Measurements from ENCODE around the gene CCDC191.

The CCDC191 gene

DNA sequence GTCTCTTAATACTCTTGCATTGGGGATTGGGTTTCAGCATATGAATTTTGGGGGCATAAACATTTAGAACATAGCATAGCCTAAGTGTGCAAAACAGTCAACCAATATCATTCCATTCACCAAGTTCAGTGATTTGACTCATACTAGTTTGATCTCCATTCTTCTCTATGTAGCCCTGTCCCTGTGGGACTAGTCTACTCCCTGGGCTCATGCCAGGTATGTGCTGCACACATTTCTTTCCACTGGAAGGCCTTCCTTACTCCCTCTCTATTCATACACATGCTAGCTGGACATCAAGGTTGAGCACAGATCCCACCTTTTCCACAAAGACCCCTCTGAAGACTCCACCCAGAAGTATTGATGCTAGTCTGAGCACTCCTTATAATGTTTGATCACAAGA, 103.4 kb downstream of the CCDC191 start:
- Histone ChIP-seq H3K79me2 (ENCODE audit: control insufficient read depth, low read length) (no peaks in the 10 kb centered on the region), H3K27me3 (ENCODE audit: control insufficient read depth, low read length) (no peaks in the 10 kb centered on the region), H3K36me3 (ENCODE audit: control insufficient read depth, low read length) (peaks cover 63% of the 10 kb centered on the region), H3K9me2 (replicated peaks; ENCODE audit: control insufficient read depth, low read length) (no peaks in the 10 kb centered on the region), H3K4me2 (ENCODE audit: low read length) (no peak overlapping the region), H3K27ac (ENCODE audit: low read depth, low read length) (no peak overlapping the region), H3K9me3 (ENCODE audit: control insufficient read depth, insufficient read depth, low read length) (no peaks in the 10 kb centered on the region), H4K20me1 (ENCODE audit: control insufficient read depth, insufficient read depth, low read depth, low read length) (no peaks in the 10 kb centered on the region), H3K4me3 (ENCODE audit: low read length) (no peak overlapping the region), H3F3A (ENCODE audit: control insufficient read depth, insufficient read depth) (0 out of 2 replicates have a peak, but pooled peaks cover 3% of the 10 kb centered on the region), H3K4me1 (ENCODE audit: control insufficient read depth, low read length) (peaks cover 12% of the 10 kb centered on the region)
- TF ChIP-seq, protein P1, sequence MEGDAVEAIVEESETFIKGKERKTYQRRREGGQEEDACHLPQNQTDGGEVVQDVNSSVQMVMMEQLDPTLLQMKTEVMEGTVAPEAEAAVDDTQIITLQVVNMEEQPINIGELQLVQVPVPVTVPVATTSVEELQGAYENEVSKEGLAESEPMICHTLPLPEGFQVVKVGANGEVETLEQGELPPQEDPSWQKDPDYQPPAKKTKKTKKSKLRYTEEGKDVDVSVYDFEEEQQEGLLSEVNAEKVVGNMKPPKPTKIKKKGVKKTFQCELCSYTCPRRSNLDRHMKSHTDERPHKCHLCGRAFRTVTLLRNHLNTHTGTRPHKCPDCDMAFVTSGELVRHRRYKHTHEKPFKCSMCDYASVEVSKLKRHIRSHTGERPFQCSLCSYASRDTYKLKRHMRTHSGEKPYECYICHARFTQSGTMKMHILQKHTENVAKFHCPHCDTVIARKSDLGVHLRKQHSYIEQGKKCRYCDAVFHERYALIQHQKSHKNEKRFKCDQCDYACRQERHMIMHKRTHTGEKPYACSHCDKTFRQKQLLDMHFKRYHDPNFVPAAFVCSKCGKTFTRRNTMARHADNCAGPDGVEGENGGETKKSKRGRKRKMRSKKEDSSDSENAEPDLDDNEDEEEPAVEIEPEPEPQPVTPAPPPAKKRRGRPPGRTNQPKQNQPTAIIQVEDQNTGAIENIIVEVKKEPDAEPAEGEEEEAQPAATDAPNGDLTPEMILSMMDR (IDR thresholded peaks at IDR 0.05; ENCODE audit: low read depth, low read length, poor library complexity, severe bottlenecking), result no peak
- TF ChIP-seq EZH2phosphoT487 (IDR thresholded peaks at IDR 0.05; ENCODE audit: borderline replicate concordance, low read length), result no peak

DNA sequence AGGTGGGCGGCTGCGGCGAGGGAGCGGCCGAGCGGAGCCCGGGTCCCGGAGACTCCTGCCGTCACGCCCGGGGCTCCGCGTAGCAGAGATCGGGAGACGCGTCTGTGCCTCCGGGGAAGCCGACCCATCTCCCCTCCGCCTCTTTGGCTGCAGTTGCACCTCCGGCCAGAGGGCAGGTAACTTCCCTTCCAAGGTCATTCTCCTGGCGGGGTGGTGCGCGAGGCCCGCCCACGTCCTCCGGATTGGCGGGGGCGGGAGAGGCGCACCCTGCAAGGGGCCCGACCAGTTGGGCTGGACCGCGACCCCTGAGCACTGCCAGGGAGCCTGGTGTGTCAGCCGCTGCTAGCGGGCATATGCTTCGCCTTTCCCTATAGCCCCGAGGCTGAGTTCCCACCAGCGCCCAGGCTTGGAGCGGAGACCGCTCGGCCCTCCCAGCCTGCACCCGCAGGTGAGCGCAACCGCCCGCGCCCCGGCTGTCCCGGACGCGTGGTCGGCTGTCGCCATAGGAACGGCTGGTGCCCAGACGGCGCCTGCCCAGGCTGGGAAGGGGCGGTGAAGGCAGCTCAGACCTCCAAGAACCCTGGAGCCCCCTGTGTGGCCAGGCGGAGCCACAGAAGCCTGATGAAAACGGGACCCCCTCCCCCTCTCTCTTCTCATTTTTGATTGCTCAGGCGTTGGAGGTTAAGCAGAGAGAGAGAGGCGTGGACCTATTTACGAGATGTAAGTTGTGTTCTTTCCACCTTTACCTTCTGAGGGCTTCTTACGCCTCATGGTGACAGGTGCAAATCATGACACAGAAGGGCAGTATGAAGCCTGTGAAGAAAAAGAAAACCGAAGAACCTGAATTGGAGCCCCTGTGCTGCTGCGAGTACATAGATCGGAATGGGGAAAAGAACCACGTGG, 108.1 kb downstream of the CCDC191 start:
- peak overlapping the region; percentile 89 for H3K4me2 ChIP-seq (ENCODE audit: low read length)
- H3K36me3 ChIP-seq (ENCODE audit: control insufficient read depth, low read length), result peaks cover 23% of the 10 kb centered on the region
- H3K27me3 ChIP-seq (ENCODE audit: control insufficient read depth, low read length), result no peaks in the 10 kb centered on the region
- no peaks in the 10 kb centered on the region for H4K20me1 ChIP-seq (ENCODE audit: control insufficient read depth, insufficient read depth, low read depth, low read length)
- peaks cover 6% of the 10 kb centered on the region; the same call in 1 of the 2 replicates for H3F3A ChIP-seq (ENCODE audit: control insufficient read depth, insufficient read depth)
- H3K27ac ChIP-seq (ENCODE audit: low read depth, low read length), result no peak overlapping the region
- H3K9me3 ChIP-seq (ENCODE audit: control insufficient read depth, insufficient read depth, low read length), result no peaks in the 10 kb centered on the region
- TF ChIP-seq EZH2phosphoT487 (IDR thresholded peaks at IDR 0.05; ENCODE audit: borderline replicate concordance, low read length), result no peak
- TF ChIP-seq, protein P1 (IDR thresholded peaks at IDR 0.05; ENCODE audit: low read depth, low read length, poor library complexity, severe bottlenecking), result no peak
- H3K4me1 ChIP-seq (ENCODE audit: control insufficient read depth, low read length), result peaks cover 24% of the 10 kb centered on the region
- no peaks in the 10 kb centered on the region for H3K79me2 ChIP-seq (ENCODE audit: control insufficient read depth, low read length)
- no peaks in the 10 kb centered on the region for H3K9me2 ChIP-seq (replicated peaks; ENCODE audit: control insufficient read depth, low read length)
- peak overlapping the region; percentile 89 for H3K4me3 ChIP-seq (ENCODE audit: low read length)

DNA sequence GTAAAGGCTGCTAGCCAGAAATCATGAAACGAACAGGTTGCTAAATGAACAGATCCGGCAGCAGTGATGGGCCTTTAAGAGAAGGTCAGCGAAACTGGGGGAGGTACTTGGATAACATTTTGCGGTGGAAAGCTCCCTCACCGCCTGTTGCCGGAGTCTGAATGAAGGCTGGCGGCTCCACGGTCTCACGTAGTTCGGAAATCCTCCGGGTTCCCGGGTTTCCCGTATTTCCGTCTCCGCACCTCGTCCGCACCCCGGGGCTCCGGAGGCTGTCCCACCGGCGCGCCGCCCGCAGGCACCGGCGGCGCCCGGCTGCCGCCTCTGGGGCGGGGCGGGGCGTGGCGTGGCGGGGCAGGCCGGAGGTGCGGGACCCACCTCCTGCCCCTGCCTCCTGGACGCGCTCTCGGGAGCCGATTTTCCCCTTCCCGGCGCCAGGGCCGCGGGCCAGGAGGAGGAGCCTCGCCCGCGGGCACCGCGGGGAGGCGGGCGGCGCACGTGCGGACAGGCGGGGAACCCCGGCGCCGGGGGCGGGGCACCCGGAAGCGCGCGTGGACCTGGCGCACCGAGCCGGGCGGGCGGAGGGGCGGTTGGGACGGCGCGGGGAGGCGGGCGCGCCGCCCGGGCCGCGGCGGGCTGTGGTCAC, 108.8 kb downstream of the CCDC191 start, which contains the start of gene ZDHHC23:
Gene ZDHHC23 (plus strand): TSS at position 642 of the 643 bp plus-strand sequence. CDS start 790 bp downstream, outside the sequence.
- Histone ChIP-seq H3K4me1 (ENCODE audit: control insufficient read depth, low read length) (peaks cover 24% of the 10 kb centered on the region), H3K27ac (ENCODE audit: low read depth, low read length) (no peak within 1 kb of the TSS), H3K4me2 (ENCODE audit: low read length) (peak within 1 kb of the TSS; percentile 89), H3K27me3 (ENCODE audit: control insufficient read depth, low read length) (no peaks in the 10 kb centered on the region), H3K36me3 (ENCODE audit: control insufficient read depth, low read length) (peaks cover 16% of the 10 kb centered on the region; the same call in 1 of the 2 replicates), H4K20me1 (ENCODE audit: control insufficient read depth, insufficient read depth, low read depth, low read length) (no peaks in the 10 kb centered on the region), H3F3A (ENCODE audit: control insufficient read depth, insufficient read depth) (peaks cover 6% of the 10 kb centered on the region; the same call in 1 of the 2 replicates), H3K9me2 (replicated peaks; ENCODE audit: control insufficient read depth, low read length) (no peaks in the 10 kb centered on the region), H3K79me2 (ENCODE audit: control insufficient read depth, low read length) (no peaks in the 10 kb centered on the region), H3K9me3 (ENCODE audit: control insufficient read depth, insufficient read depth, low read length) (no peaks in the 10 kb centered on the region), H3K4me3 (ENCODE audit: low read length) (peak within 1 kb of the TSS; percentile 89)
- TF ChIP-seq, protein P1 (IDR thresholded peaks at IDR 0.05; ENCODE audit: low read depth, low read length, poor library complexity, severe bottlenecking), result no peak
- TF ChIP-seq EZH2phosphoT487 (IDR thresholded peaks at IDR 0.05; ENCODE audit: borderline replicate concordance, low read length), result no peak

Data from DOHH2 (cell line).